Hematopoietic multipotent progenitor cell (in vitro differentiated cells): ENCODE data around the gene KMT2D. TPM values are rescaled to one million over a fixed set of nuclear protein-coding genes. Genes with fewer than 3 reads are reported as not detected.

Experiments
- DNase-seq, 3 donors: peaks; one replicate each; pipeline ENCODE4 v3.0.0-alpha.2; 2011 to 2015; ENCODE audit warnings: low read depth in 2 of 3, low spot score in 2 of 3
- total RNA-seq: library from RNA; depleted of rRNA; stranded (reverse); fragments of >200 nt; gene quantifications from one replicate; pipeline ENCODE4 v1.2.3, GENCODE V29; 2012

The KMT2D gene
- total RNA-seq, 1 donor: 54.7 TPM

DNA sequence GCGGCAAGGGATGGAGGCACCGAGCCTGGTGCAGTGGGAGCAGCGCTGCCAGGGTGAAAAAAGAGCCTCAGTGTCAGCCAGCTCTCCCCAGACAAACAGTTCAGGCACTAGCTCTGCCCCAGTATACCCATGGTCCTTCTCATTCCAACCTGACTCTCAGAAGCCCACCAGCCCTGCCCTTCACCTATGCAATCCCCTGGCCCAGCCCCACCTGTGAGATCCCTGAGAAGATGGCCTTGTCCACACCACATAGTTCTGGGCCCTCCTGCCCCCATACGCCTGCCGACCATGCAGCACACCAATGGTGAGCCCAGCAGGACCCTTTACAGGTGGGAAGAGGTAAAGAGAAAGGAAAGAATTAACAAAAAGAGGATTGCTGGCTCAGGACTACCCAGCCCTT is 6.5 kb downstream of the KMT2D start:
- no peak for DNase-seq

DNA sequence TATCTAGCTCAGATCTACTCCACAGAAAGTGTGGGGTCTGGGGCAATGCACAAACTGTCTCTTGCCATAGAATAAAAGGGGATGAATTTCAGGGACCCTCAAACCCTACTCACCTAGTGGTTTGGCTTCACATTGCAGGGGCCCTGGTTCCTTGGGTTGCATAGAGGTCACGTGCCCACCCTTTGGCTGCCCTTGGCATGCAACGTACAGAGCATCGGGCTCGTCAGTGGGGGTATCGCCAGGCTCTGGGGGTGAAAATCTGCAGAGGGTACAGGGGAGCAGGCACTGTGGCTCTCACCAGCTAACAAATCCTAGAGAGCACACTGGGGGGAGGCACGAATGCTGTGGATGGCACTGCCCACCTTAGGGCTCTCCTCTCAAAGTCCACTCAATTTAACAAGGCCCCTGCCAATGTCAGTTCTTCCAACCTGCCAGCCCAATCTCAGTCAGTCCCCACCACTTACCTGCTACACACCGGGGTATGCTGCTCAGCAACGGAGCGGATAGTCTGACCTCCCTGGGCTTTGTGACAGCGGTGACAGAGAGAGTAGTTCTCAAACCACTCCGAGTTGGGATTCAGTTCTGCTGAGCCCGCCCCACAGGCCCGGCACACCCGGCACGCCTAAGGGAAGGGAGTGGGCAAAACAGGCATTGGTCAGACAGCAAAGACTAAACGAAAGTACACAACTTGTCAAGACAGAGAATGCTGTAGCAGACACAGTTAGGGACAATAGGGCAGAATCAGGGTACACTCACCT is 8.0 kb downstream of the KMT2D start:
- DNase-seq: no peak

DNA sequence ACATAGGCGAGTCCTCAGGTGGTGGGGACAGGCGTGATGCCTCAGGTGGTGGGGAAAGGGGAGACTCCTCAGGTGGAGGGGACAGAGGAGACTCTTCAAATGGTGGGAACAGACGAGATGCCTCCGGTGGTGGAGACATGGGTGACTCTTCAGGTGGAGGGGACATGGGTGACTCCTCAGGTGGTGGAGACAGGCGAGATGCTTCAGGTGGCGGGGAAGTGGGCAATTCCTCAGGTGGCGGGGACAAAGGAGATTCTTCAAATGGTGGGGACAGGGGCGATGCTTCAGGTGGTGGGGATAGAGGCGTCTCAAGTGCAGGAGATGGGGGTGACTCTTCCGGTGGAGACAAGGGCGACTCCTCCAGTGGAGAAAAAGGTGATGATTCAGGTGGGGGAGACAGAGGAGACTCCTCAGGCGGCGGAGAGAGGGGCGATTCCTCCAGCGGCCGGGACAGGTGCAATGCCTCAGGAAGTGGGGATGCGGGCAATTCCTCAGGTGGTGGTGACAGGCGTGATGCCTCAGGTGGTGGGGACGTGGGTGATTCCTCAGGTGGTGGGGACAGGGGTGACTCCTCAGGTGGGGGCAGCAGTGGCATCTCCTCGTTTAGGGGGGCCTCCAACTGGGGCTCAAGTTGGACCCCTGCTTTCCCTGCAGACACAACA is 8.7 kb downstream of the KMT2D start:
- no peak for DNase-seq

DNA sequence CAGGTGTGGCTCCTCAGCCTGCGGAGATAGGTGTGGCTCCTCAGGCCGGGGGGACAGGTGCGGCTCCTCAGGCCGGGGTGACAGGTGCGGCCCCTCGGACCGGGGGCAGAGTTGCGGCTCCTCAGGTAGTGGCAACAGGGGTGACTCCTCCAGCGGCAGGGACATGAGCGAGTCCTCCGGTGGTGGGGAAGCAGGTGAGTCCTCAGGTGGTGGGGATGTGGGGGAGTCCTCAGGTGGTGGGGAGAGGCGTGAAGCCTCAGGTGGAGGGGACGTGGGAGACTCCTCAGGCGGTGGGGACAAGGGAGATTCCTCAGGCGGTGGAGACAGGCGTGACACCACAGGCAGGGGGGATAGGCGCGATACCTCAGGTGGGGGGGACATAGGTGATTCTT is 9.2 kb downstream of the KMT2D start:
- no peak for DNase-seq

DNA sequence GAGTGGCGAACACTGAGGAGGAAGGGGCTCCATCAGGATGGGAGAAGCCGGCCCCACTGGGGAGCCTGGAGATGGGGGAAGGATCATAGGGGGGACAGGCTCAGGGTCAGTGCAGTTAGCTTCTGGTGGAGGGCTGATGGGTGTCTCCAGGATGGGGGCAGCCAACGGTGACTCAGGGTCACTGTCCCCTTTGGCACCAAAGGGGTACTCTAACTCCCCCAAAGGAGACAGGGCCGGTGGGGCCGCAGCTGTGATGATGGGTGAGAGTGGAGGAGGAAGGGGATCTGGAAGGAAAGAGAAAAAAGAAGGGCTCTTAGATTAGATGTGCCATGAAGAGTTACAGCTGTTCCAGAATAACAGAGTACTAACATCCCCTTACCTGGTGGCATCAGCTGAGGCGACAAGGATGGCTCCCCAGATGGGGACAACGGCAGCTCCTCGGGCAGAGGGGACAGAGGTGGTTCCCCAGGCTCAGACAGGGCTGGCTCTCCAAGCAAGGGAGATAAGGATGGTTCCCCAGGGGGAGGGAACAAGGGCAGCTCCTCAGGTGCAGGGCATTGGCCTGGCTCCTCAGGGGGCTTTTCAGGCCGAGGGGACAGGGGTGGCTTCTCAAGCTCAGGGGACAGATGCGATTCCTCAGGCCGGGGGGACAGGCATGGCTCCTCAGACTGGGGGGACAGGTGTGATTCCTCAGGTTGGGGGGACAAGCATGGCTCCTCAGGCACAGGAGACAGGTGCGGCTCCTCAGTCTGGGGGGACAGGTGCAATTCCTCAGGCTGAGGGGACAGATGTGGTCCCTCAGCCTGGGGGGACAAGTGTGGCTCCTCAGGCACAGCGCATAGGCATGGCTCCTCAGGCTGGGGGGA is 9.9 kb downstream of the KMT2D start:
- DNase-seq: no peak

DNA sequence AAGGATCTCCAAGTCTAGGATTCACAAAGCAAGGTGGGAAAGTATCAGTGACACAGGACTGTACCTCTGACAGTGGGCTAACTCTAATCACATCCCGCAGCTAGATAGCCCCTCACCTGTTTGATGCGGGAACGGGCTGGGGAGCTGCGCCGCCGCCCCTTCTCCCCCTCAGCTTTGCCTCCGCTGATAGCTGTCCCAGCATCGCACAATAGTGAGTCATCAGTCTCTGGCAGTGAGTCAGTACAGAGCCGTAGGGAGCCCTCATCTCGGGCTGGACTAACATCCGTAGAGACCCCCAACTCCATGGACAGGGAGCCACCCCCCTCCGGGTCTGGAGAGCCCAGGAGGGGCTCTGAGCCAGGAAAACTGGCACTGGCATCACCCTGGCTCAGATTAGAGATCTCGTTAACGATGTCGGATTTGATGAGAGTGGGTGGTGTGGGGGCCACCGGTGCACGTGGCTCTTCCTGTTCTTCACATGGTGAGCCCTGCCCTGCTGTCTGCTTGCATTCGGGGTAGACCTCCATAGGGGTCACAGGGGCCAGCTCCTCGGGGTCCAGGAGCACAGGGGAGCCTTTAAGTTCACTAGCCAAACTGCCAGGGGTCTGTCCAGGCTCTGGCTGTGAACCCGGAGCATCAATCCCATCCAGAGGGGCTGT is 10.9 kb downstream of the KMT2D start:
- no peak for DNase-seq

DNA sequence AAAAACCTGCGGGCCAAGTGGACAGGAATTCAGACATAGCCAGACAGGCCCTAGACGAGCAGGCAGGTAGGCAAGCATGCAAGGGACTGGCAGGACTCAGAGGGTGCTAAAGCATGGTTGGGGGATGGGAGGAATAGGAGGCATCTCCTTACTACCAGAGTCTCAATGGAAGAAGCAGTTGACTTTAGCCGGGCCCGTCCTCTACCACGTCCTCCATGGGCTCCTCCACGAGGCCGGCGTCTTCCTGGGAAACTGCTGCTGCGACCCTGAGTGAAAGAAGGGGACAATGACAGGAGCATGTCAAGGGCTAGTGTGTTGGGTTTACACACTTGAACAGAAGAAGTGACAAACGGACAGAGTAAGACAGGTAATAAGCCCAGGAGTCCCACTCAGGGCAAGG is 11.6 kb downstream of the KMT2D start:
- DNase-seq: no peak

DNA sequence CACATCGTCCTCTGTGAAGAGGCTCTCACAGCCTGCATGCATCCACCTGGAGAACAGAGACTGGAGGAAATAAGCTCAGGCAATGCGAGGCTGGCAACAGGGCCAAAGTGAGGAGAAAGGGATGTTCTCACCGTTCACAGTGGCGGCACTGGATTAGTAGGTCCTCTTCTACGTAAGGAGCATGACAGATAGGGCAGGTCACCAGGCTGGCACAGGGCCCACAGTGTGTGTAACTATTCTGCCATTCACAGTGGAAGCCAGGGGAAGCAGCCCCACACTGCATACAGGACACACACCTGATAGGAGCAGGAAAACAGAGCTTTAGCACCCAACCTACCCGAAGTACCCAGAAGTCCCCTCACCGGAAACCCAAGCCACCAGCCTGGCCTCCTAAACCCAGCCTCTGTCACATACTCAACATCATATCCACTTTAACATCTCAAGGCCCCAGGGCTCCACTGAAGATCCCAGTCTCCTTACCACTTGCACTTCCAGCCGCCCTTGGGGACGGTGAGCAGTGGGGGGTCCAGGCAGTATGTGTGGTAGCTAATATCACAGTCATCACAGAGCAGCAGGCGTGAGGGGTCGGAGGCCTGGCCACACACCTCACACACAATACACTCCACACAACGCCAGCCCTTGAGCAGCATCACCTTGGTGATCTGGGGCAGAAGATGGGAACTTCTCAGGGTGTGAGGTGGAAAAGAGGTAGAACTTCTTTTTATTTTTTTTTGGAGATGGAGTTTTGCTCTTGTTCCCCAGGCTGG is 14.3 kb downstream of the KMT2D start:
- DNase-seq: no peak

DNA sequence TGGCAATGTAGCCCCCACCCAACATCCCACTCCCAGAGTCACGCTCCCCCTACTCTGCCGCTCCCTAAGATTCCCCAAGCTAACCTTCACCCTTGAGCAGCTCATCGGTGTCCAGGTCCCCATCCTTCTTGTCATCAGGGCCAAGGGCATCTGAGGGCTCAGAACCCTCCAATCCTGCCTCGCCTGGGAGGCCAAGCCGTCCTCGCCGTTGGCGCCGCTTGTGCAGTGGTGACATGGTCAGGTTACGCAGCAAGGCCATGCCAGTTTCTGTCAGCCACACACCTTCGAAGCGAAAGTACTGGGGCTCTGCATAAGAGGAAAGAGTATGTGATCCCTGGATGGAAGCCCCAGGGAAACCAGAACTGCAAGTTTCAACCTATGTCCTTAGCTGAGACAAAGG is 15.9 kb downstream of the KMT2D start:
- no peak for DNase-seq

DNA sequence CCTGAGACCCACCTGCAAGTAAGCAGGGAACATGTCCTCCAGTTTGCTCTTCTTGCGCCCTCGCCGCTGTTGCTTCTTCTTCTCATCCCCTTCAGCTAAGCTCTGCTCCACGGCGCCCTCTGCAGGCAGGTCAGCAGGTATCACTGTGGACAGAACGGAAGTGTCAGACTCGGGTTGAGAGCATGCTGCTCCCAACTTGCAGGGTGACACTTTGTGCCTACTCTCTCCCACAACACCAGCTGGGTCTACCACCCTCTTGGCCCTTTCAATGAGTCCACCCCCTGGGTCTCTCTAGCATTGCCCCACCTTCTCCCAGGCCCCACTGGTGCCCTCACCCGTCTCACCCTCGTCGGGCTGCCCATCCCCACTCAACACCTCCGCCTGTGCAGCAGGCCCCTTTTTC is 16.7 kb downstream of the KMT2D start:
- peak; percentile 57 to 82 (median 72) for DNase-seq

DNA sequence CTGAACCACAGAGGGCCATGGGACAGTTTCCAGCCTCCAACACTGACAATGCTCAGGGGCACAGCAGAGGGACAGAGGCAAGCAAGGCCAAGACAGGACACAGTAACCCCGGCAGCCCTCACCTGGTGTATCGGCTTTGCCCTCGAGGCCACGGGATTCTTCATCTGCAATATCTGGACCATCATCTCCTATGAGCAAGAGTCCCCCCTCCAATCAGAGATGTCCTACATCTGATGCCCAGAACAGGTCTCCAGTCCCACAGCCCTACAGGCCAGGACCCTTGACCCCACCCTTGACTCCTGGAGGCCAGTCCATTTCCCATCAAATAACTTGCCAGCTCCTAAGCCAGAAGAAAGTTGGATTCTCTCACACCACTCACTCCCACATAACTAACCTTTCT is 17.4 kb downstream of the KMT2D start:
- no peak for DNase-seq

DNA sequence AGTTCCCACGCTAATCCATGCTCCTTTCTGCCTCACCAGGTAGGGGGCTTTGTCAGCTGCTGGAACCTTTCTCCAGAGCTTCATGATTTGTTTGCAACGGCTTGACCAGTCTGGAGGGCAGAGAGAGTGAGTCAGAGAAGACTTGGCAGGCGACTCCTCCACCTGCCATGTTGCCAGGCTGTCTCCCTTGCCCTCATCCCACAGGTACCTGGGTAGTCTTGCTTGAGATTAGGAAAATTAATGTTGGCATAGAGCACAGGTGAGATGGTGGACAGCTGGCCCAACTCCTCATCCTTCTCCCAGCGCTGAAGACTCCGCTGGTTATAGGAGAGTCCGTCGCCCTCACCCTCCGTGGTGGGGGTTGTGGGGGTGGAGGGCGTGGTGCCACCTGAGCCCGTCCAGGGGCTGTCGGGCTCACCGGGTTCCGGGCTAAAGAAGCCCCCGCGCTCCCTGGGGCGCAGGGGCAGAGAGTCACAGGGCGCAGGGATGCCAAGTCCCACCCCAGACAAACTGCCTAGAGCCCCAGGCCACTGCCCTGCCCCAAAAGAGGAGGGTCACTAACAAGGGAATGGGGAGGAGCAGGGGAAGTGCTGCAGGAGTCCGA is 18.6 kb downstream of the KMT2D start:
- no peak for DNase-seq

DNA sequence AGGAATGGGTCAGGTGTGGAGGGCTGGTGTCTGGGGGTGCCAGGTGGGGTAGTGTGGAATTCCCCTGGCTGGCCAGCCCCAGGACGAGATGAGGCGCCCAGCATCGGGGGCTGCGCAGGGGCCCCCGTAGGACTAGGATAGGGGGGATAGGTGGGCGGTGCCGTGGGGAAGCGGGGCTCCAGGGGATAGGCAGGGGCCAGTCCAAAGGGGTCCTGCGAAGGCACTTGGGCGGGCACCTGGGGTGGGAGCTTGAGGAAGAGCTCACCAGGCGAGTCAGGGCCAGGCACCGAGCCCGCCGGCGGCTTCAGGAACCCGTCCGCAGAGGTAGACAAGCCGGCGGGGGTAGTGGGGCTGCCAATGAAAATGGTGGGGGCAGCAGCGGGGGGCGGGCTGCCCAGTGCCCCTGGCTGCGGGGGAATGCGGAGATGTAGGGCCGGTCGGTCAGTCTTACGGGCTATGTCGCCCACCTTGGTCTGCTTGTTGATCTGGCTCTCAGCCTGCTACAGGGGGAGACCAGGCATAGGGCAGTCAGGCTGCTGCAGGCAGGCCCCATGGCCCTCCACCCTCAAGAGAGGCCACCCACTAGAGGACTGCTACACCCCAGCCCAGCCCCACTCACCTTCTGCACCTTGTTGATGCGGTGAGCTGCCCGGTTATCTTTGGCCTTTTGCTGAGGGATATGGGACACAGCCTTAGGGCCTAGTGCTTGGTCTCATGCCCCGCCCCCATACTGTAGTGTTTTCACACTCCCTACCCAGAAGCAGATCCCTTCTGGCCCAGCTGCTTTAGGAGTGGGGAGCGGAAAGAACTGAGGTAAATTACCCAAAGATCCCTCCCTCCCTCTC is 19.3 kb downstream of the KMT2D start:
- no peak for DNase-seq

DNA sequence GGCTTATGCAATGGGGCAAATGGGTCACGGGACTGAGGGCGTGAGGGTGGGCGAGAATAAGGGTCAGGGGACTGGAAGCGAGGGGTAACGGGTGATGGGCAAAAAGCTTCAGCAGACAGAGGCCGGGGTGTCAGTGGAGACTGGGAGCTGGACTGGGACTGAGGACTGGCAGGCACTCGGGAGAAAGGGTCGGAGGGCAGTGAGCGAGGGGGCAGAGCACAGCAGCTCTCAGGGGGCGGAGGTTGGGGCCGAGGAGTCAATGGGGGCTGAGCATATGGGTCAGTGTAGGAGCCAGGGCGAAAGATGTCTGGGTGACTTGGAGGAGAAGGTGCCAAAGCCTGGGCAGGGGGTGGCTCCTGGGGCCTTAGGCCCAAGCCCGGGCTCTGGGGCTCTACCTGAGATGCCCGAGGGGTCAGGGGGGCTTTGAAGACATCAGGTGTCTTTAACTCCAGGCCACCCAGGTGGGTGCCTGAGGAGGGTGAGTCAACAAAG is 20.2 kb downstream of the KMT2D start:
- DNase-seq: no peak

DNA sequence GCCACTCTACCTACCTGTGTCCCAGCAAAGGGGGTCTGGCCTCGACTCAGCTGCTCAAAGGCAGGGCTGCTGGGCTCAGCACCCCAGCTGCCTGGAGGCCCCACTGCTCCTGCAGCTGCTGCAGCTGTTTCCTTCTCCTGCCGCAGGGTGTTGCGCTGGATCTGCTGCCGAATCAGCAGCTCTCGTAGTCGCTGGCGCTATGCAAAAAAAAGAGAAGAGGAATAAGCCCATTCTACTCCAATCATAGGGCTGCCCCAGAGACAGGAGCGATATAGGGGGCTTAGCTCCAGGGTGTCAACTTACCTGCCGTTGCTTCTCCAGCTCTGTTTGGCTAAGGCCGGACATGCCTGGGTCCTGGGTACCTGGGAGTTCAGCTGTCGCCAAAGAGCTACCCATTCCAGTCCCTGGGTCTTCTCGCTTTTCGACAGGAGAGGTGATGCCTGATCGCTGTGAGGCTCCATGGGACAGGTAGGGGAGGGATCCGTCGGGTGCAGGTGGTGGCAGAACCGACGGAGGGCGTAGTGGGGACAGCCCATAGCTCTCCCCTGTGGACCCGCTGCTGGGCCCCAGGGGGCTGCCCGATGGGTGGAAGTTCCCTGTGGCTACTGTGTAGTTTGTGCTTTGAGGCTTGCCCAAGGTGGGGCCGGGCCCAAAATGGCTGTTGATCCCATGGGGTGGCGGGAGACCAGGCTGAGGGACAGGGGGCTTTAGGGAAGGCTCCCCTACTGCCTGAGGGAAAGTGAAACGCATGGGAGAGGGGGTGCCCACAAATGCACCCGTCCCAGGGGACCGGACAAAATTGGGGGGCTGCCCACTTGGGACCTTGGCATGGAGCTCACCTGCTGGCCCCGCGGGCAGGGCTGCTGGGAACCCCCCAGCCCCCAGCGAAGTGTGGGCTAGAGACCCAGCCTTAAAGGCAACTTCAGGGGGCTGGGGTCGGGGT is 20.9 kb downstream of the KMT2D start:
- no peak for DNase-seq

DNA sequence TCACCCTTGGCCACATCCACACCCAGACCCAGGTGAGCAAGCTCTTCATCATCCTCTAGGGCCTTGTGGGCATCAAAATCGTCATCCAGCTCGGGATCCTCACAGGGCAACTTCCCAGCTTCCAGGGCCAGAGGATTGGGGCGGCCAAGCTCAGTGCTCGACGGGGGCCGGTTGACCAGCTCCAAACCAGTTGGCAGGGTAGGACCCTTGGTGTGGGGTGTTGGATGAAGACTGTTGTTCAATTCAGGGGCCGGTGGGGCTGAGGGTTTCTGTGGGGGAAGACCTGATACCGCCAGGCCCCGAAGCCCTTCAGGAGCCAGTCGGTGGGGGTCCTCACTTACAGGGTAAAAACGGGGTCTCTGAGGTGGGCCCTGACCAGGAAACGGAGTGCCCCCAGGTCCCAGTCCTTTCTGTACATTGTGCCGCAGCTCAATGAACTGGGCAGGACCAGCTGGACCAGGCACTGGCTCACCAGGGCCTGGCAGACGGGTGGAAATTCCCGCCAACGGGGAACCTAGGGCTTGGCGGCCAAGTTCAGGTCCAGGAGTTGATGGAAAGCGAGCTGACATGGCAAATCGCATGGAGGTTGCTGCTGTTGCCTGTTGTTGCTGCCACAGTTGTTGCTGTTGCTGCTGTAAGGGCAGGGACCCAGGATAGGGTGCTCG is 22.2 kb downstream of the KMT2D start:
- no peak for DNase-seq

DNA sequence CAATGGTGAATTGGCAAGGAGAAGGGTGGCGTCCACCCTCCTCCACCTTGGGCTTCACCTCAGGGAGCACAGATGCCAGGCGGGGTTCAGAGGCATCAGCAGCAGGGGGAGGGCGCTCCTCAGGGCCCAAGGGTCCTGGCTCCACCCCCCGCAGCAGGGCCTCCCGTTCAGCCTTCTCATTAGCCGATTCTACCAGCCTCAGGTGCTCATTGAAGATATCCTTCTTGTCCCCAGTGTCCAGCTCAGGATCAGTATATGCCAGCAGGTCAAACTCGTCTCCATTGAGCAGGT is 22.7 kb downstream of the KMT2D start:
- no peak for DNase-seq
